IMR-90 (cell line): Measurements from ENCODE around the gene PDZD8. TPM values are rescaled to one million over a fixed set of nuclear protein-coding genes. Genes with fewer than 3 reads are reported as not detected.

ENCODE experiments used
- ATAC-seq: fragments of 200-7000 bp; cut with Tn5 transposase; 2 replicates; pipeline ENCODE4 v1.9.1; 2020; ENCODE audit warnings: low read depth, mild to moderate bottlenecking, moderate library complexity
- BruUV-seq: library from RNA; stranded (reverse); fragments of 400-500 nt; replicated peaks from 2 replicates; lab custom pipeline; 2021; lab: Mats Ljungman, UMichigan
- CTCF ChIA-PET: fragments of 300-600 bp; formaldehyde crosslinking; extraction: SDS; loops from one replicate; lab custom pipeline; 2021; ENCODE audit warnings: antibody characterized with exemption; lab: Yijun Ruan, JAX
- POLR2A ChIA-PET: fragments of 300-600 bp; sonication (Branson Sonifier 250); formaldehyde crosslinking; loops from one replicate; lab custom pipeline; 2022; ENCODE audit warnings: antibody characterized with exemption; ENCODE audit not compliant: unreplicated experiment; lab: Charles Lee
- DNase-seq: peaks from one replicate; pipeline ENCODE4 v3.0.0; 2013
- H2AFZ ChIP-seq: replicated peaks from 2 replicates; pipeline ENCODE3; 2013; ENCODE audit warnings: low read length, mild to moderate bottlenecking; ENCODE audit not compliant: poor library complexity
- H2AK5ac ChIP-seq: 2 replicates; pipeline ENCODE4 v1.6.1; 2013; ENCODE audit warnings: low read depth, low read length, inconsistent platforms
- H2AK9ac ChIP-seq: replicated peaks from 2 replicates; pipeline ENCODE3; 2013; ENCODE audit warnings: mild to moderate bottlenecking, low read depth, low read length, moderate library complexity; ENCODE audit not compliant: poor library complexity
- H2BK120ac ChIP-seq: 2 replicates; pipeline ENCODE4 v1.6.1; 2013; ENCODE audit warnings: low read depth, low read length, inconsistent platforms
- H2BK15ac ChIP-seq: 3 replicates; pipeline ENCODE4 v1.6.1; 2013; ENCODE audit warnings: low read depth, low read length, inconsistent platforms
- H2BK20ac ChIP-seq: 2 replicates; pipeline ENCODE4 v1.6.1; 2013; ENCODE audit warnings: low read depth, mild to moderate bottlenecking, inconsistent platforms, low read length, moderate library complexity
- H2BK5ac ChIP-seq: 2 replicates; pipeline ENCODE4 v1.6.1; 2013; ENCODE audit warnings: mild to moderate bottlenecking, low read depth, low read length, inconsistent platforms; ENCODE audit not compliant: poor library complexity, severe bottlenecking
- H3K14ac ChIP-seq: replicated peaks from 2 replicates; pipeline ENCODE4 v1.6.1; 2013; ENCODE audit warnings: low read depth, low read length, inconsistent platforms
- H3K18ac ChIP-seq: 2 replicates; pipeline ENCODE4 v1.6.1; 2013; ENCODE audit warnings: low read depth, low read length, control low read depth
- H3K23ac ChIP-seq: 2 replicates; pipeline ENCODE4 v1.6.1; 2013; ENCODE audit warnings: low read depth, low read length, inconsistent platforms
- H3K27ac ChIP-seq: 2 replicates; pipeline ENCODE4 v1.5.1; 2013; ENCODE audit warnings: mild to moderate bottlenecking, control low read depth, low read length; ENCODE audit not compliant: insufficient read depth
- H3K27me3 ChIP-seq: 2 replicates; pipeline ENCODE4 v1.6.1; 2013; ENCODE audit warnings: low read length; ENCODE audit not compliant: control insufficient read depth, insufficient read depth
- H3K36me3 ChIP-seq: 2 replicates; pipeline ENCODE4 v1.6.1; 2013; ENCODE audit warnings: low read length, mixed read lengths; ENCODE audit not compliant: control insufficient read depth, insufficient read depth
- H3K4ac ChIP-seq: 2 replicates; pipeline ENCODE4 v1.6.1; 2013; ENCODE audit warnings: low read depth, low read length, inconsistent platforms
- H3K4me1 ChIP-seq: 2 replicates; pipeline ENCODE4 v1.6.1; 2013; ENCODE audit warnings: low read length, mixed read lengths; ENCODE audit not compliant: control insufficient read depth, insufficient read depth
- H3K4me2 ChIP-seq: 2 replicates; pipeline ENCODE4 v1.6.1; 2013; ENCODE audit warnings: low read depth, mild to moderate bottlenecking, control low read depth, low read length, moderate library complexity
- H3K4me3 ChIP-seq: 2 replicates; pipeline ENCODE4 v1.5.1; 2013; ENCODE audit warnings: low read depth, mild to moderate bottlenecking, control low read depth, low read length, moderate library complexity; ENCODE audit not compliant: insufficient read depth
- H3K56ac ChIP-seq: 2 replicates; pipeline ENCODE4 v1.6.1; 2013; ENCODE audit warnings: low read length, inconsistent platforms; ENCODE audit not compliant: insufficient read depth; ENCODE audit errors: extremely low read depth
- H3K79me1 ChIP-seq, 2 experiments: 2 replicates each; pipeline ENCODE4 v1.6.1; 2013; ENCODE audit warnings: low read length in 2 of 2, inconsistent platforms in 1 of 2, low read depth in 1 of 2
- H3K9ac ChIP-seq: 2 replicates; pipeline ENCODE4 v1.6.1; 2013; ENCODE audit warnings: low read depth, low read length, control low read depth
- H3K9me1 ChIP-seq: 2 replicates; pipeline ENCODE4 v1.6.1; 2013; ENCODE audit warnings: low read length, inconsistent platforms; ENCODE audit not compliant: insufficient read depth
- H3K9me3 ChIP-seq: 2 replicates; pipeline ENCODE4 v1.6.1; 2013; ENCODE audit warnings: low read length; ENCODE audit not compliant: control insufficient read depth, insufficient read depth
- H4K20me1 ChIP-seq: 2 replicates; pipeline ENCODE4 v1.6.1; 2013; ENCODE audit warnings: low read length, inconsistent platforms; ENCODE audit not compliant: insufficient read depth
- H4K5ac ChIP-seq: 2 replicates; pipeline ENCODE4 v1.6.1; 2013; ENCODE audit warnings: mild to moderate bottlenecking, low read depth, low read length, control low read depth
- H4K8ac ChIP-seq, 2 experiments: 2 replicates each; pipeline ENCODE4 v1.6.1; 2013; ENCODE audit warnings: low read depth in 2 of 2, low read length in 2 of 2, control low read depth in 1 of 2, inconsistent platforms in 1 of 2
- H4K91ac ChIP-seq: 2 replicates; pipeline ENCODE4 v1.6.1; 2013; ENCODE audit warnings: low read depth, low read length, inconsistent platforms; ENCODE audit not compliant: insufficient read depth
- CEBPB ChIP-seq: IDR thresholded peaks from 2 replicates; pipeline ENCODE4 v1.6.1; 2012; ENCODE audit warnings: low read depth, low read length, improper control_type of control experiment
- CHD1 ChIP-seq: IDR thresholded peaks from 2 replicates; pipeline ENCODE4 v1.6.1; 2012; ENCODE audit warnings: low read depth, low read length, improper control_type of control experiment
- WGBS, 2 experiments: methylation state at CpG; one replicate each; pipeline versions ENCODE4 v1.1.5 to v1.1.7; 2013; ENCODE audit warnings: missing lambda C conversion rate in 2 of 2; ENCODE audit not compliant: insufficient read length in 1 of 2; ENCODE audit errors: extremely low coverage in 2 of 2; 5-methylcytosine and 5-hydroxymethylcytosine counted together
- dilution Hi-C: fragments of 300-500 bp; cut with HindIII; formaldehyde crosslinking; loops from one replicate; pipeline ENCODE4 v1.14.3; 2018; ENCODE audit warnings: low sequenced_read_pairs; ENCODE audit not compliant: unreplicated experiment
- in situ Hi-C: fragments of 300-500 bp; cut with MboI; formaldehyde crosslinking; loops from 3 replicates; pipeline ENCODE4 v1.14.3; 2019; ENCODE audit warnings: low sequenced_read_pairs, inconsistent platforms, mixed read lengths
- intact Hi-C: fragments of 100-400 bp; cut with micrococcal nuclease; formaldehyde crosslinking; loops from 2 replicates; pipeline ENCODE4 v1.10.0; 2022
- polyA plus RNA-seq, 3 experiments: library from polyadenylated mRNA; depleted of rRNA; stranded (reverse); fragments of >200 nt; gene quantifications; 2 replicates each; pipeline ENCODE4 v1.2.3, GENCODE V29; 2012; ENCODE audit warnings: low replicate concordance in 1 of 3
- total RNA-seq: library from RNA; depleted of rRNA; stranded (reverse); fragments of >200 nt; gene quantifications from 2 replicates; pipeline ENCODE4 v1.2.3, GENCODE V29; 2012

Gene PDZD8
- total and polyA plus RNA-seq, 2 of the 4 experiments (the other 2 are of a cell fraction): 11.3 to 20.4 TPM

GRCh38 chr10:117364110-117364960 is 10.9 kb downstream of the PDZD8 start:
- Histone ChIP-seq H2BK5ac (no peak overlapping the region), H4K91ac (no peak overlapping the region), H4K5ac (no peak overlapping the region), H2AK5ac (peak overlapping the region; percentile 49; the same call in 1 of the 2 replicates), H3K36me3 (no peaks in the 10 kb centered on the region), H2BK15ac (no peak overlapping the region), H3K4me3 (no peak overlapping the region), H3K27me3 (no peaks in the 10 kb centered on the region), H2AK9ac (no peak overlapping the region), H3K79me1 (peaks cover 5 to 54% of the 10 kb centered on the region in 2 experiments), H2BK20ac (no peak overlapping the region), H3K9ac (no peak overlapping the region), H3K4ac (no peak overlapping the region), H3K9me3 (no peaks in the 10 kb centered on the region), H3K18ac (no peak overlapping the region), H3K9me1 (peaks cover 2% of the 10 kb centered on the region; the same call in 1 of the 2 replicates), H3K4me1 (no peaks in the 10 kb centered on the region; the same call in none of the 2 replicates), H3K14ac (no peak overlapping the region), H4K8ac (no peak overlapping the region), H3K23ac (no peak overlapping the region), H3K56ac (no peak overlapping the region), H3K4me2 (no peak overlapping the region), H3K27ac (no peak overlapping the region), H2AFZ (no peak overlapping the region), H2BK120ac (no peak overlapping the region), H4K20me1 (peaks cover 42% of the 10 kb centered on the region)
- no TSS peak for BruUV-seq
- no CpG with 5 or more reads among the region's 6 CpGs for WGBS, 2 experiments
- CTCF ChIA-PET: interaction anchor here (0.6 kb wide), 1 partner anchor 41 kb away, joined by 3 read pairs; no protein-coding TSS in a partner anchor
- dilution Hi-C loops (no loop called here), in situ Hi-C loops (no loop called here), intact Hi-C loops (loop anchor here (1.0 kb wide), 1 partner anchor 8 kb away; no protein-coding TSS in a partner anchor)
- ATAC-seq (no peak), DNase-seq (peak; percentile 36)
- peak; percentile 87 for TF ChIP-seq CEBPB
- TF ChIP-seq CHD1: no peak
- POLR2A ChIA-PET: no interaction called here
